K562 (cell line): ENCODE measurements around the gene FASTK. TPM values are rescaled to one million over a fixed set of nuclear protein-coding genes. Genes with fewer than 3 reads are reported as not detected.
A peak's percentile ranks its signal among the peaks of the same experiment; 100 is the strongest.

ENCODE experiments used
- ATAC-seq: fragments of 200-7000 bp; cut with Tn5 transposase; 3 replicates; pipeline ENCODE4 v1.9.1; 2020; ENCODE audit warnings: moderate library complexity
- BruUV-seq: library from RNA; stranded (reverse); fragments of 400-500 nt; replicated peaks from 2 replicates; lab custom pipeline; 2021; lab: Mats Ljungman, UMichigan
- CTCF ChIA-PET: fragments of 300-600 bp; formaldehyde crosslinking; extraction: SDS; loops from one replicate; lab custom pipeline; 2021; ENCODE audit warnings: low intra/inter-chr PET ratio; lab: Yijun Ruan, JAX
- POLR2A ChIA-PET: fragments of 300-600, 350-650 bp; sonication (Branson Sonifier 250); formaldehyde crosslinking; extraction: SDS; loops from one replicate; lab custom pipeline; 2021; ENCODE audit warnings: antibody characterized with exemption, inconsistent platforms; lab: Yijun Ruan, JAX
- DNase-seq, 4 experiments: peaks; one replicate each; pipeline versions ENCODE4 v3.0.0 to v3.0.0-alpha.2; 2011 to 2018; ENCODE audit warnings: low spot score in 3 of 4, mixed read lengths in 3 of 4; ENCODE audit errors: extremely low read depth in 1 of 4
- FAIRE-seq: peaks from 2 replicates; lab custom pipeline; 2011; peaks lifted over from hg19 to GRCh38; lab: Jason Lieb, UNC
- H2AFZ ChIP-seq: 2 replicates; pipeline ENCODE4 v1.6.0; 2011; ENCODE audit warnings: low read depth, low read length, control low read depth, inconsistent platforms
- H3K27ac ChIP-seq: fragments of 200-600 bp; 3 replicates; pipeline ENCODE4 v1.8.0; 2011; ENCODE audit warnings: low read depth, mild to moderate bottlenecking, control low read depth, inconsistent platforms, low read length, moderate library complexity, mixed read lengths; ENCODE audit errors: extremely low read depth
- H3K27me3 ChIP-seq, 2 experiments: fragments of 300-600 bp in 1 of 2; 2 replicates in 1 of 2; 3 replicates in 1 of 2; pipeline versions ENCODE4 v1.6.0 to v1.8.0; 2011; ENCODE audit warnings: inconsistent platforms in 2 of 2, low read length in 2 of 2, mild to moderate bottlenecking in 1 of 2, mixed read lengths in 1 of 2, moderate library complexity in 1 of 2; ENCODE audit not compliant: control insufficient read depth in 2 of 2, insufficient read depth in 2 of 2
- H3K36me3 ChIP-seq: fragments of 300-600 bp; 3 replicates; pipeline ENCODE4 v1.8.0; 2011; ENCODE audit warnings: mild to moderate bottlenecking, low read length, inconsistent platforms; ENCODE audit not compliant: control insufficient read depth, insufficient read depth
- H3K4me1 ChIP-seq, 2 experiments: fragments of 200-600 bp in 1 of 2; replicated peaks in 1 of 2; 2 replicates in 1 of 2; 3 replicates in 1 of 2; pipeline versions ENCODE4 v1.5.1 to v1.8.0; 2011; ENCODE audit warnings: inconsistent platforms in 2 of 2, low read length in 2 of 2, mild to moderate bottlenecking in 1 of 2, mixed read lengths in 1 of 2, moderate library complexity in 1 of 2; ENCODE audit not compliant: control insufficient read depth in 2 of 2, insufficient read depth in 2 of 2
- H3K4me2 ChIP-seq: 2 replicates; pipeline ENCODE4 v1.6.1; 2011; ENCODE audit warnings: low read length, control low read depth, inconsistent platforms, mixed read lengths; ENCODE audit not compliant: insufficient read depth
- H3K4me3 ChIP-seq: fragments of 200-600 bp; sonication (generic), shearing (Covaris generic); 2 replicates; pipeline ENCODE4 v1.5.1; 2016; ENCODE audit warnings: control low read depth, inconsistent platforms
- H3K79me2 ChIP-seq: fragments of 200-600 bp; 3 replicates; pipeline ENCODE4 v1.8.0; 2011; ENCODE audit warnings: low read length, inconsistent platforms; ENCODE audit not compliant: control insufficient read depth, insufficient read depth
- H3K9ac ChIP-seq, 2 experiments: 2 replicates each; pipeline versions ENCODE4 v1.6.0 to v1.6.1; 2011; ENCODE audit warnings: low read depth in 2 of 2, low read length in 2 of 2, control low read depth in 1 of 2, inconsistent platforms in 1 of 2, mild to moderate bottlenecking in 1 of 2, mixed read lengths in 1 of 2; ENCODE audit not compliant: insufficient read depth in 1 of 2
- H3K9me1 ChIP-seq: one replicate; pipeline ENCODE4 v1.6.0; 2011; ENCODE audit warnings: inconsistent platforms, mild to moderate bottlenecking, low read length, moderate library complexity; ENCODE audit not compliant: control insufficient read depth, insufficient read depth
- H3K9me3 ChIP-seq: replicated peaks from 2 replicates; pipeline ENCODE4 v1.5.1; 2011; ENCODE audit warnings: low read depth, low read length, inconsistent platforms; ENCODE audit not compliant: control insufficient read depth, insufficient read depth
- H4K20me1 ChIP-seq: replicated peaks from 2 replicates; pipeline ENCODE4 v1.6.1; 2011; ENCODE audit warnings: low read length, inconsistent platforms, mixed read lengths; ENCODE audit not compliant: control insufficient read depth, insufficient read depth
- CREB1 ChIP-seq, 2 experiments: sonication (generic) in 1 of 2; formaldehyde crosslinking in 1 of 2; IDR thresholded peaks; 2 replicates each; pipeline versions ENCODE4 v1.6.1 to v1.8.0; 2012 to 2022; ENCODE audit warnings: inconsistent platforms in 1 of 2, mild to moderate bottlenecking in 1 of 2, missing genetic modification reagents in 1 of 2, moderate library complexity in 1 of 2
- EGR1 ChIP-seq: fragments of 450-650 bp; conservative IDR thresholded peaks from 2 replicates; pipeline ENCODE4 v1.6.1; 2017; ENCODE audit warnings: mild to moderate bottlenecking
- POLR2G ChIP-seq: fragments of 200-400 bp; formaldehyde crosslinking; IDR thresholded peaks from 2 replicates; pipeline ENCODE4 v1.6.1; 2017; ENCODE audit warnings: low read depth, mild to moderate bottlenecking, antibody characterized with exemption, low read length, moderate library complexity
- RBM22 ChIP-seq: fragments of 200-400 bp; formaldehyde crosslinking; IDR thresholded peaks from 2 replicates; pipeline ENCODE4 v1.6.1; 2018; ENCODE audit warnings: low read length, low read depth; ENCODE audit not compliant: poor library complexity, severe bottlenecking
- ZNF239 ChIP-seq: fragments of 250-450 bp; sonication (Bioruptor Pico); IDR thresholded peaks from 2 replicates; pipeline ENCODE4 v1.4.0; 2020; ENCODE audit warnings: mild to moderate bottlenecking
- WGBS: fragments of 100-300 bp; shearing (Covaris generic); methylation state at CpG from one replicate; pipeline ENCODE4 v1.1.6; 2016; ENCODE audit warnings: low coverage, mixed read lengths; ENCODE audit not compliant: insufficient coverage; ENCODE audit errors: missing lambda C conversion rate; 5-methylcytosine and 5-hydroxymethylcytosine counted together
- in situ Hi-C: fragments of 300-500 bp; cut with MboI; formaldehyde crosslinking; loops from 4 replicates; pipeline ENCODE4 v1.15.0; 2018; ENCODE audit warnings: inconsistent platforms, mixed read lengths
- intact Hi-C: fragments of 100-400 bp; cut with micrococcal nuclease; formaldehyde crosslinking; loops from 2 replicates; pipeline ENCODE4 v1.14.2; 2022
- polyA plus RNA-seq, 8 experiments: library from polyadenylated mRNA; depleted of rRNA in 4 of 8; stranded (reverse) in 5 of 8; unstranded in 3 of 8; fragments of >200 nt; fragmentation: Nextera tagmentation in 2 of 8; fragmentation: Illumina TruSeq in 1 of 8; extraction: Ambion mirVana in 2 of 8; extraction: Trizol in 1 of 8; gene quantifications; 2 replicates each; pipeline versions ENCODE4 v1.2.1 to v1.2.3, GENCODE V29; 2011 to 2014; ENCODE audit warnings: inconsistent platforms in 1 of 8, missing spikeins in 1 of 8
- total RNA-seq, 7 experiments: library from RNA; depleted of rRNA in 6 of 7; stranded (reverse); fragments of >200 nt in 6 of 7; fragmentation: Illumina TruSeq in 2 of 7; extraction: Trizol in 2 of 7; gene quantifications; 2 replicates each; pipeline versions ENCODE4 v1.2.1 to v1.2.3, GENCODE V29; 2011 to 2021; ENCODE audit warnings: low replicate concordance in 1 of 7

The FASTK gene
- total and polyA plus RNA-seq, 9 of the 15 experiments (the other 6 are each of a cell fraction or from before 2014, with no cell fraction given) = 0.51 to 150 (median 48.2) TPM

DNA sequence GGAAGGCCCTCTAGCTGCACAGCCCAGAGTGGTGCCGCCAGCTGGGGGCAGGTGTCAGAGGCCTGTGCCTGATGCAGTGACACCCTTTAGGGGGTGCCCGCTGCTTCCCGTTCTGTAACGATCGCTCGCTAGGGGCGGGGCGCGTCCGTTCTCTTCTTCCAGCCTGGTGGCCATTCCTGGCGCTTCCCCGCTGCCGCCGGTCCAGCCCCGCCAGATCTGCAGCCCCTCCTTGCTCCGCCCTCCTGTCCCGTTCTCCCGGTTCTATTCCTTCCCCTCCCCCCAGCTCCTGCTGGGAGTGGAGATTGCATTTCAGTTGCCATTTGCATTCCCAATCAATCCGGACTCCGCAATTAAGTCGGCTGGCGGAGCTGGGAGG, 44.8 kb upstream of the FASTK start:
- Histone ChIP-seq H3K9me3 (no peaks in the 10 kb centered on the region), H3K27ac (no peak overlapping the region), H2AFZ (no peak overlapping the region), H3K4me3 (no peak overlapping the region), H3K4me2 (no peak overlapping the region), H4K20me1 (peaks cover 13% of the 10 kb centered on the region), H3K9me1 (peaks cover 5% of the 10 kb centered on the region), H3K79me2 (peaks cover 10% of the 10 kb centered on the region; the same call in 2 of the 3 replicates), H3K9ac (peak overlapping the region in 1 of 2 experiments; percentile 14; a peak in 1 of 4 replicates), H3K27me3 (no peaks in the 10 kb centered on the region; a peak in 1 of 5 replicates), H3K36me3 (peaks cover 95% of the 10 kb centered on the region), H3K4me1 (peaks cover 0 to 45% of the 10 kb centered on the region in 2 experiments; a peak in 1 of 5 replicates)
- TF ChIP-seq POLR2G (0 out of 2 replicates have a peak, but pooled peaks have one; percentile 32), ZNF239 (CRISPR knock-in tag) (no peak), RBM22 (peak; percentile 12)
- WGBS = 92% methylated on average over 22 of the region's 22 CpGs
- in situ Hi-C loops (no loop called here), intact Hi-C loops (loop anchor here (2.0 kb wide), 1 partner anchor 177 kb away; no protein-coding TSS in a partner anchor)
- DNase-seq = no peak
- ChIA-PET POLR2A (no interaction called here), CTCF (interaction anchor here (1.2 to 4.4 kb wide), 2 partner anchors 47 to 178 kb away, joined by 3 to 74 read pairs; no protein-coding TSS in a partner anchor)
- FAIRE-seq = no peak
- ATAC-seq = no peak
- BruUV-seq = no TSS peak

DNA sequence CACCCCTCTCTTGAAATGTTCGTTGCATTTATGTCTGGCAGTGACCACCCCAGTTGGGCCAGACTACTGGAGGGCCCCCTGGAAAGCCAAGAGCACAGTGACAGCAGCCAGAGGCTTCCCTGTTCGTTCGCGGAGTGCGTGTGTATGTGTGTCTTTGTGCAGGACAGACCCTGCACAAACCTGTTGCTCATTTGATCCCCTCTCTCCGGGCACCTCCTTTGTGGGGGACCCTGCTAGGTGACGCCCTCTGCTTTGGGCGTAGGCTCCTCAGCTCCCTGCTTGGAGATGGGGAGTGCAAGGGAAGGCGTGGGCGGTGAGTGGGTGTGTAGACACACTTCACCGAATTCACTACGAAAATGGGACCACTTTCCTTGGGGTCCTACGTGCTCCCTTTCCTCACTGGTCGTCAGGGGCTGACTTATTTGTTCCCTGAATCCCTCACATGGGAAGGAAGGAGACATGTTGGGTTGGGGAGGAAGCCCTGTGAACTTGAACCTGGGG, 44.3 kb upstream of the FASTK start:
- Histone ChIP-seq H3K9me3 (no peaks in the 10 kb centered on the region), H3K4me1 (peaks cover 0 to 47% of the 10 kb centered on the region in 2 experiments; a peak in 1 of 5 replicates), H3K4me2 (no peak overlapping the region), H3K9ac (peak overlapping the region in 1 of 2 experiments; percentile 14; a peak in 1 of 4 replicates), H3K9me1 (peaks cover 5% of the 10 kb centered on the region), H2AFZ (no peak overlapping the region), H3K27ac (no peak overlapping the region), H3K79me2 (peaks cover 10% of the 10 kb centered on the region; the same call in 2 of the 3 replicates), H3K36me3 (peaks cover 95% of the 10 kb centered on the region), H3K4me3 (no peak overlapping the region), H4K20me1 (peaks cover 13% of the 10 kb centered on the region), H3K27me3 (no peaks in the 10 kb centered on the region; a peak in 1 of 5 replicates)
- ChIA-PET CTCF (interaction anchor here (2.1 to 4.4 kb wide), 3 partner anchors 48 to 178 kb away, joined by 11 to 74 read pairs (median 32); no protein-coding TSS in a partner anchor), POLR2A (no interaction called here)
- ATAC-seq (no peak), FAIRE-seq (peak; percentile 32), DNase-seq (no peak)
- 86% methylated on average over 14 of the region's 14 CpGs for WGBS
- in situ Hi-C loops = no loop called here
- TF ChIP-seq CREB1 (IDR thresholded peaks at IDR 0.05) (no peak), CREB1 (CRISPR knock-in tag; IDR thresholded peaks at IDR 0.05) (no peak), EGR1 (peak; percentile 68)
- no TSS peak for BruUV-seq
- intact Hi-C loops = loop anchor here (1.0 to 2.0 kb wide), 3 partner anchors 47 to 178 kb away; no protein-coding TSS in a partner anchor
